ENCODE data around the gene TBK1.

DNA sequence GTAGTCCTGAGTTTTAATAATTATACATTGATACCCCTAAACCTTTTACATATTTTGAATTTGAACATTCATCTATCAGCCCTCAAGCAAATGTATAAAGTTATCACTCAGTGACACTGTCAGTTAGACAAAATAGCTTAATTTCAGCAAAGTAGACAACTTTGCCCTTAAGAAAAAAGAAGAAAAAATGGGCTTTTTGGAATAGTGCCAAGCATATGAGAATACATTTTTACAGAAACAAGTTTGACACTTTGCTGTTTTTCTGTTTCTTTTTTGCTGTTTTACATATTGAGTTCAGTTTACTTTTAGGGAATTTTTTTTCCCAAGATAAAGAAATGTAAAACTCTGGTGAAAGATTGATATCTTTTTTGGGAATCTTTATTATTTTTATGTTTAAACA, 14.3 kb downstream of the TBK1 start:
- TF ChIP-seq POLR2A (IDR thresholded peaks at IDR 0.05): no peak
- TF ChIP-seq, protein P1, sequence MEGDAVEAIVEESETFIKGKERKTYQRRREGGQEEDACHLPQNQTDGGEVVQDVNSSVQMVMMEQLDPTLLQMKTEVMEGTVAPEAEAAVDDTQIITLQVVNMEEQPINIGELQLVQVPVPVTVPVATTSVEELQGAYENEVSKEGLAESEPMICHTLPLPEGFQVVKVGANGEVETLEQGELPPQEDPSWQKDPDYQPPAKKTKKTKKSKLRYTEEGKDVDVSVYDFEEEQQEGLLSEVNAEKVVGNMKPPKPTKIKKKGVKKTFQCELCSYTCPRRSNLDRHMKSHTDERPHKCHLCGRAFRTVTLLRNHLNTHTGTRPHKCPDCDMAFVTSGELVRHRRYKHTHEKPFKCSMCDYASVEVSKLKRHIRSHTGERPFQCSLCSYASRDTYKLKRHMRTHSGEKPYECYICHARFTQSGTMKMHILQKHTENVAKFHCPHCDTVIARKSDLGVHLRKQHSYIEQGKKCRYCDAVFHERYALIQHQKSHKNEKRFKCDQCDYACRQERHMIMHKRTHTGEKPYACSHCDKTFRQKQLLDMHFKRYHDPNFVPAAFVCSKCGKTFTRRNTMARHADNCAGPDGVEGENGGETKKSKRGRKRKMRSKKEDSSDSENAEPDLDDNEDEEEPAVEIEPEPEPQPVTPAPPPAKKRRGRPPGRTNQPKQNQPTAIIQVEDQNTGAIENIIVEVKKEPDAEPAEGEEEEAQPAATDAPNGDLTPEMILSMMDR (IDR thresholded peaks at IDR 0.05): no peak
